GM12872 (cell line): Measurements from ENCODE around the gene MVK.

ENCODE experiments used
- TF ChIP-seq, protein P1 (sequence below): IDR thresholded peaks from 3 replicates; pipeline ENCODE4 v1.5.1; 2011; ENCODE audit warnings: low read depth, mild to moderate bottlenecking, low read length, moderate library complexity; ENCODE audit not compliant: insufficient read depth

MVK gene

DNA sequence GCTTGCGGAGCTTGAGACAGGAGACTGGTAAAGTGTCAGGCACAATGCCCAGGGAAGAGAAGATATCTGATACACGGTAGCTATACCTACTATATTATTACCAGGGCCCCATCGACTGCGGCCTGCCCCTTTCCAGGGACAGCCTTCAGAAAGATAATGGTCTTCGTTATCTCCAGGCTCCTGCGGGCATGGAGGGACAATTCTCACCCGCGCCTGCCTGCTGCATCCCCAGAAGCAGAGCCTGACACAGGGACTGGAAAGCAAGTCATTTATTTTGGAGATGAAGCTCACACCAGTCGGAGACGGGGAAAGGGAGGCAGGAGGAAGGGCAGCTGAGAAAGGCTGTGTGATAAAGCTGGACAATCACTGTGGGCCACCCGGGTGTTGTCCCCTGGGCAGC lies 72.1 kb downstream of the MVK start:
- TF ChIP-seq, protein P1, sequence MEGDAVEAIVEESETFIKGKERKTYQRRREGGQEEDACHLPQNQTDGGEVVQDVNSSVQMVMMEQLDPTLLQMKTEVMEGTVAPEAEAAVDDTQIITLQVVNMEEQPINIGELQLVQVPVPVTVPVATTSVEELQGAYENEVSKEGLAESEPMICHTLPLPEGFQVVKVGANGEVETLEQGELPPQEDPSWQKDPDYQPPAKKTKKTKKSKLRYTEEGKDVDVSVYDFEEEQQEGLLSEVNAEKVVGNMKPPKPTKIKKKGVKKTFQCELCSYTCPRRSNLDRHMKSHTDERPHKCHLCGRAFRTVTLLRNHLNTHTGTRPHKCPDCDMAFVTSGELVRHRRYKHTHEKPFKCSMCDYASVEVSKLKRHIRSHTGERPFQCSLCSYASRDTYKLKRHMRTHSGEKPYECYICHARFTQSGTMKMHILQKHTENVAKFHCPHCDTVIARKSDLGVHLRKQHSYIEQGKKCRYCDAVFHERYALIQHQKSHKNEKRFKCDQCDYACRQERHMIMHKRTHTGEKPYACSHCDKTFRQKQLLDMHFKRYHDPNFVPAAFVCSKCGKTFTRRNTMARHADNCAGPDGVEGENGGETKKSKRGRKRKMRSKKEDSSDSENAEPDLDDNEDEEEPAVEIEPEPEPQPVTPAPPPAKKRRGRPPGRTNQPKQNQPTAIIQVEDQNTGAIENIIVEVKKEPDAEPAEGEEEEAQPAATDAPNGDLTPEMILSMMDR = no peak
